HPDE6-E6E7 (cell line): Measurements from ENCODE around the gene RCAN3.
A peak's percentile ranks its signal among the peaks of the same experiment; 100 is the strongest.
"Not testable (repeated sequence)": the region's sequence is repeated elsewhere in the genome, so short reads cannot be mapped to it uniquely, and the experiment has no call there.

Source experiments
- DNase-seq: peaks from one replicate; pipeline ENCODE4 v3.0.0; 2011; ENCODE audit warnings: missing footprints; ENCODE audit errors: extremely low spot score

RCAN3 gene

DNA sequence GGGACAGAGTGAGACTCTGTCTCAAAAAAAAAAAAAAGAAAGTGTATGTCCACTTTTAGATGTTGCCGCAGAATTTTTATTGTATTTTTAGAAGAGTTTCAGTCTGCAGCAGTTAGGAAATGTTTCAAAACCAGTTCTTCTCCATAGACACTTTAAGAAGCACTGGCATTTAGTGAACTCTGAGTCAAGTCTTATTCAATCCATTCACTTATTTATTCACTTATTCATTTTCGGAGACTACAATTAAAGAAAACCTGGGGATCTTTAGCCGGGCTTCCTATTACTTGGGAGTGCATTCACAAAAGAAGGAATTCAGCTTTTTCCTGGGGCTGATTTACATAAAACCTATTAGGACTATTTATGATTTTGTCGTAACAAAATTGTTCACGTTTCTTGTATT is 12.3 kb downstream of the RCAN3 start:
- no peak for DNase-seq

DNA sequence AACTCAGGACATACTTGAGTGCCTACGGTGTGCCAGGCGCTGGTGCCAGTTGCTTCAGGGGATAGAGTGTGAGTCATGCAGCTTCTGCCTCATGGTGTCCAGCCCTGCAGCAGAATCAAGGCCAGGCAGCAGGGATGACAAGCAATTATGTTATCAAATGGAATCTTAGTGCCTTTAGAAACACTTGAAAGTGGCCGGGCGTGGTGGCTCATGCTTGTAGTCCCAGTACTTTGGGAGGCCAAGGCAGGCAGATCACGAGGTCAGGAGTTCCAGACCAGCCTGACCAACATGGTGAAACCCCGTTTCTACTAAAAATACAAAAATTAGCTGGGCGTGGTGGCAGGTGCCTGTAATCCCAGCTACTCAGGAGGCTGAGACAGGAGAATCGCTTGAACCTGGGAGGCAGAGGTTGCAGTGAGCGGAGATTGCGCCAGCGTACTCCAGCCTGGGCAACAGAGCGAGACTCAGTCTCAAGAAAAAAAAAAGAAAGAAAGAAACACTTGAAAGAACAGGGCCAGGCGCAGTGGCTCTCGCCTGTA is 13.1 kb downstream of the RCAN3 start:
- DNase-seq: peak; percentile 80

DNA sequence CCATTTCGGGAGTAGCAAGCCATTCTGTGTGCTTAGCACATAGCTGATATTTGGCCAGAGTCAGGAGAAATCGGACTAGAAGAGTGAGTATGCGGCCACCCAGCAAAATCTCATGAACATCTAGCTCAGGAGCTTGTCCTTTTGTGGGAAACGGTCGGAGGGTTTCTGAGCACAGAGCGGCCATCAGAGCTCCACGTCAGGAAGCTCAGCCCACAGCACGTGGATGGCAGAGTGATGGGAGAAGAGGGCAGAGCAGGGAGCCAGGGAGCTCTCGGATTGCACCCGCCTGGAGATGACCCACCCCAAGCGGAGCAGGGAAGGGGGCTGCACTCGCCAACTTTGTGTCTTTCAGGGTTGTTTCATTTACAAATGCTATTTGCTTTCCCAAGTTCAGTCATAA is 13.9 kb downstream of the RCAN3 start:
- DNase-seq: no peak

DNA sequence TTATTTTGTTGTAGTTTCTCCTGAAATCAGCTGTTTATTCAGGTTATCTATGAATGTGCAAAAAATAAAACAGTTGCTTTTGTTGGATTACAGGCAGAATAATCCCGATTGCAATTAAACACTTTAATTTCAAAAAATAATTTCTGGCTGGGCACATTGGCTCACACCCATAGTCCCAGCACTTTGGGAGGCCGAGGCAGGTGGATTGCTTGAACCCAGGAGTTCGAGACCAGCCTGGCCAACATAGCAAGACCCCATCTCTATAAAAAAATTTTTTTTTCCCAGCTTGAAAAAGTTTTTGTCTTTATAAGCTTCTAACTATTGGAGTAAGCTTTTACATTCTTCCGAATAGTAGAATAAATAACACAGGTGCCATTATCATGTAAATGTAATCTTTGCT is 15.3 kb downstream of the RCAN3 start:
- DNase-seq: no peak

DNA sequence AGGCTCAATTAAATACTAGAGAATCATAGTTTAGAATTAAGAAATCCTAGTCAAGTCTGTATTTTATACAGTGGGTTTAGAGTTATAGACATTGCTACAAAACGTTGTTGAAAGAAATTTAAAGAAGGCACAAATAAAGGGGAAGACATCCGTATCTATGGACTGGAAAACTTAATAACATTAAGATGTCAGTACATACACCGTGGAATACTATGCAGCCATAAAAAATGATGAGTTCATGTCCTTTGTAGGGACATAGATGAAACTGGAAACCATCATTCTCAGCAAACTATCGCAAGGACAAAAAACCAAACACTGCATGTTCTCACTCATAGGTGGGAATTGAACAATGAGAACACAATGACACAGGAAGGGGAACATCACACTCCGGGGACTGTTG is 17.6 kb downstream of the RCAN3 start:
- not testable (repeated sequence) for DNase-seq

DNA sequence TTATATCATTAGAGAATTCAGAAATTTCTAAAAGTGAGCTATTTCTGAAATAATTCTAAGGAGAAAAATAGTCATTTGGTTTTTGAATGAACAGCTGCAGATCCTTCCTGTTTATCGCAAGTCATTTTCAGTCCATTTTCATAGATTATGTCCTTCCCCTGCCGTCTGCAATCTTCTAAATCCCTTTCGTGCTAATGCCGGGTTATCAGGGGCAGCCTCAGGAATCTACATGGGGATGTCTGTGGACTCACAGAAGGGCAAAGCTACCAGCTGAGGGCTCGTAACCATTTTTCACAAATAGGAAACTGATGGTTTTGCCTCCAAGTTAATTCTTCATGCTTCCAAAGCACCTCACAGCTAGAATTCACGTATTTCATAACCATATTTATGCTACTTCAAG is 23.0 kb downstream of the RCAN3 start:
- no peak for DNase-seq

DNA sequence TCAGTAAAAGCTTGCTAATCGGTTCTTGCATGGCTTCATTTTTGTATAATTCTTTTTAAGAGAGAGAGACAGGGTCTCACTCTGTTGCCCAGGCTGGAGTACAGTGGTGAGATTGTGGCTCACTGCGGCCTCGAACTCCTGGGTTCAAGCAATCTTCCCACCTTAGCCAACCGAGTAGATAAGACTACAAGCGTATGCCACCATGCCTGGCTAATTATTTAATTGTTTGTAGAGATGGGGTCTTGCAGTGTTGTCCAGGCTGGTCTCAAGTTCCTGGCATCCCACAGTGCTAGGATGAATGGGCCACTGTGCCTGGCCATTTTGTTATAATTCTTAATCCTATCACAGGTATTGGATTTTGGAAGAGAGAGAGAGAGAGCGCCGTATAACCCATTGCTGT is 23.4 kb downstream of the RCAN3 start:
- DNase-seq: no peak

DNA sequence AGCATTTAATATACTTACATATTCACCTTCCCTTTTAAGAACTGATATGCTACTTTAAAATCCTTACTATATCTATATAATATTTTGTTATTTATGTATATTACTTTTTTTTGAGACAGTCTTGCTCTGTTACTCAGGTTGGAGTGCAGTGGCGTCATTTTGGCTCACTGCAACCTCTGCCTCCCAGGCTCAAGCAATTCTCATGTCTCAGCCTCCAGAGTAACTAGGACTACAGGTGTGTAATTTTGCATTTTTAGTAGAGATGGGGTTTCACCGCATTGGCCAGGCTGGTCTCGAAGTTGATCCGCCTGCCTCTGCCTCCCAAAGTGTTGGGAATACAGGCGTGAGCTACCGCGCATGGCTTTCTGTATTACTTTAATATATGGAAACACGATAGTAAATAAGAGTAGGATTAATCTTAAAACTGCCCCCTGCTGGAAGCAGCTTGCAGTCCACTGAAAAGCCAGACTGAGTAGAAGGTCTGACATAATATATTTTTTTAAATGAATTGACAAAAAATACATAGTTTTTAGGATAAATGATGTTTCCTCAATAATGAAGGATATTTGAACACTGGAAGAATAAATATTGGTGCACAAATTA is 24.4 kb downstream of the RCAN3 start:
- DNase-seq: no peak

DNA sequence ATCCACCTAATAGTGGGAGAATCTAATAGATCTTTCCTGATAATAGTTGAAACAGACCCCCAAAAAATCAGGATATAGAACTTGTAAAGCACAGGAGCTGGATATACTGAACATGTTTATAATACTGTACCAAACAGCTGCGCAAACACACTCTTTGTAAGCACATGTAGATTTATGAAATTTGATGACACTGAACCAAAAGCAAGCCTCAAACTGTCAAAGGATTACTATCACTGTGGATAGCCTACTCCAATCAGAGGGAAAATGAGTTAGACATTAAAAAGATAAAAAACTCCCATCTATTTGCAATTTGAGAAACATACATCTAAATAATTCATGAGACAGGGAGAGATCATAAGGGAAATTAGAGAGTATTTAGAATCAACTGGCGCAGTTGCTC is 26.1 kb downstream of the RCAN3 start:
- no peak for DNase-seq

DNA sequence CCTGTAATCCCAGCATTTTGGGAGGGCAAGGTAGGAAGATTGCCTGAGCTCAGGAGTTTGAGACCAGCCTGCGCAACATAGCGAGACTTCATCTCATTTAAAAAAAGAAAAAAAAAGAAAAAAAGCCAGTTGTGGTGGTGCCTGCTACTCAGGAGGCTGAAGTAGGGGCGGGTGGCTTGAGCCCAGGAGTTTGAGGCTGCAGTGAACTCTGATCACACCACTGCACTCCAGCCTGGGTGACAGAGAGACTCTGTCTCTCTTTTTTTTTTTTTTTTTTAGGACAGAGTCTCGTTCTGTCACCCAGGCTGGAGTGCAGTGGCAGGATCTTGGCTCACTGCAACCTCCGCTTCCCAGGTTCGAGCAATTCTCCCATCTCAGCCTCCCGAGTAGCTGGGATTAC is 26.7 kb downstream of the RCAN3 start:
- DNase-seq: not testable (repeated sequence)

DNA sequence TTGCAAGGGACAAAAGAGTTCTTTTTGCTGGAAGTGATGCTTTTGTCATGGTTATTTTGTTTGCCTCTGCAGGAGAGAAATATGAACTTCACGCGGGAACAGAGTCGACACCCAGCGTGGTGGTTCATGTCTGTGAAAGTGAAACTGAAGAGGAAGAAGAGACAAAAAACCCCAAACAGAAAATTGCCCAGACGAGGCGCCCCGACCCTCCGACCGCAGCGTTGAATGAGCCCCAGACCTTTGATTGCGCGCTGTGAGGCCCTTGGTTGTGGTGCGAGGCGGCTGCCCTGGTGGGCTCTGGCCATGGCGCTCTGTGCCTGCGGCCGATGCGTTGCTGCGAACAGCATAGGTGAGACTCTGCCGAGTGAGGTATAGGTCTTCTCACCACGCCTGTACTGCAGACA is 32.4 kb downstream of the RCAN3 start:
- no peak for DNase-seq

DNA sequence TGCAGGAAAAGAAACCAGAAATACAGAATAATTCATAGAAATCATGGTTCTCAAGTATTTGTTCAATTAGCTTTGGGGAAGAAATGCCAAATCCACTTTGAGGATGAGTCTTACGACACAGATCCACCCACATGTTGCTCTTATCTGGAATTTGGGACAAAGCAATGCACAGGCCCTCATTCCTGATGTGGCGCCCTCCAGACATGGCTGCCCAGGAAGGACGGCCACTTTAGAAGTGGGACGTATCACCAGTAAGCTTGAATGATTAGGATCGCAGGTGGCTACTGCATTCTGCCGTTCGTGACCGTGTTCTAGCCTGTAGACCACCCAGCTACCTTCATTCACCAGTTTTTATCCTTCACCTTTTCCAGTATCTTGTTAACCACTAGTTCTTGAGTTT is 33.1 kb downstream of the RCAN3 start:
- no peak for DNase-seq

DNA sequence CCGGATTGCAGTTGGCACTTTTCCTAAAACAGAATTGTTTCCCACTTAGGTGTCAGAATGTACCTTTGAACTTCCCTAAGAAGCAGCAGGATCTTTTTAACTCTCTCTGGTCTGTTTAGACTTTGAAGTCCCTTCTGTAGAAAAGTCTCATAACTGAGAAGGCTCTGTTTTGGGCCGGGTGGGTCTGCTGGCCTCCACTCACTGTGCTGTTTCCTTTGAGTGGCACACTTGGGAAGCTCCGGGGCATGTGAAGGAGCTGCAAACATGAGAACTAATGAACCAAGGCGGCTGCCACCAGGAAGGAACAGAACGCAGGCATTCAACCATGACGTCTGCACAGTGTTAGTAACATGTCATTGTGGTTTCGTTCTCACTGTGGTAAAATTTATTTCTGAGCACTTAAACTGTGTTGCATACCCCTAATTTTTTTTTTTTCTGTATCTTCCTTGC is 33.8 kb downstream of the RCAN3 start:
- no peak for DNase-seq

DNA sequence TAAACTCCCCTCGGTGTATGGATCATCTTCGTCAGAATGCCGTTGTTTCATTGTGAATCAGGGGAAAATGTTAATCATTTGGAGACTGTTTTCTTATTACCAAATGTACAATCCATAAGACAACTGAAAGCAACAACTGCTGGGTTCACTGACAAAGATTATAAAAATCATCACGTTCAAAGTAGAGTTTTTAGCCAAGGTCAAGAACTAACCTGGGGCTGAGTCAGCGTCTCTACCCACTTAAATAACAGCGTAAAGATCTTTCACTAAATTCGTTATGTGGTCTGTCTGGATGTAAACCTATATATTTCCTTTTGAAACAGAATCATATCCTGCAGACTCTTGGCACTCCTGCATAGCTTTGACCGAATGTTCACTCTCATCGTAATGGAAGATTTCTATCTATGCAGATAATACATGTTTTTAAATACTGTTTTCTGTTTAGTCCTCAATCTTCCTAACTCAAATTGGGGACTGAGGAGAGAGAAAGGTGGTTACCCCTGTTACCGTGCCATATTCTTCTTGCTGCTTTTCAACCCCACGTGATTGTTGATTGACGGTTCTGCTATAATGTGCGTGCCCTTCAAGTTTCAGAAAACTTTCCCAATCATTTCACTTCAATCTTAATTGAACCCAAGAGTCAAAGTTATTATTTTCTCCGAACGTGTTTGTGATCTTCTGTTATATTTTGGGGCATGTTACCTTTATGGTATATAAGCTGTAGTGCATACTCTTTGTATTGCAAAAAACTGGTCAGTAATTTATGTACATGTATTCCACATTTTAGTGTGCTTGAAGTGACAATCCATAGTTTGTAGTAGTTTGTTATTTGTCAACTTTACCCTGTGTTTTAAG is 37.6 kb downstream of the RCAN3 start:
- no peak for DNase-seq

DNA sequence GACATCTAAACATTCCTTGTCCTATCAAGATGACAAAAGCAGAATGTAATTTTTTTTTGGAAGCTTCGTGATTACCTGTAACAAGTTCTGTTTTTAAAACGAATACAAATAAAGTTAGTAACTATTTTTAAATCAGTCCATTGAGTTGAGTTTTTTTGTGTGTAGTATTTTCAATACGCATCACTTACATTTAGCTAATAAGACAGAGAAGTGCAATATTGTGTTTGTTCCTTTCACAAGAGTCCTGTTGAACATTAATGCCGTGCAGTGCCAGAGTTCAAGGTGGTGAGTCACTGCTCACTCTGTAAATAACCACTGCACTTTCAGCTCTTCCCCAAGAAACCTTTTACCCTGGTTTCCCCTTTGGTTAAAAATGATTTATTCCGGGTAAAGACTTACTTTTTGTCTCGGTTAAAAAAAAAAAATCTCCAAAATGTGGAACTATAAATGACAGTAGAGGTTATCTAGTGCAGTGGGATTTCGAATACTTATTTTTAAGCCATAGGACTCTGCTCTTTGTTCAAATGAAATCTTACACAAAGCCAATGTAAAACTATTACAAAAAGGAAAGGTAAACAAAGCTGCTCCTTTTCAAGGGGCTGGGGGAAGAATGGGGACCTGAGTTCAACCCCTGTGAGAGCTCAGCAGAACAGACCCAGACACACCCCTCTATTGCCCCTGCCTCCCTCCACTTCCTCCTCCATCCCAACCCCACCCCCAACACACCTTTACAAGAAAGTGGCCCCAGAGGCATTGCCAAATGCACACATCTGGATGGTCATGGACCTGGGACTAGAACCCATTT is 38.5 kb downstream of the RCAN3 start:
- peak; percentile 21 for DNase-seq

DNA sequence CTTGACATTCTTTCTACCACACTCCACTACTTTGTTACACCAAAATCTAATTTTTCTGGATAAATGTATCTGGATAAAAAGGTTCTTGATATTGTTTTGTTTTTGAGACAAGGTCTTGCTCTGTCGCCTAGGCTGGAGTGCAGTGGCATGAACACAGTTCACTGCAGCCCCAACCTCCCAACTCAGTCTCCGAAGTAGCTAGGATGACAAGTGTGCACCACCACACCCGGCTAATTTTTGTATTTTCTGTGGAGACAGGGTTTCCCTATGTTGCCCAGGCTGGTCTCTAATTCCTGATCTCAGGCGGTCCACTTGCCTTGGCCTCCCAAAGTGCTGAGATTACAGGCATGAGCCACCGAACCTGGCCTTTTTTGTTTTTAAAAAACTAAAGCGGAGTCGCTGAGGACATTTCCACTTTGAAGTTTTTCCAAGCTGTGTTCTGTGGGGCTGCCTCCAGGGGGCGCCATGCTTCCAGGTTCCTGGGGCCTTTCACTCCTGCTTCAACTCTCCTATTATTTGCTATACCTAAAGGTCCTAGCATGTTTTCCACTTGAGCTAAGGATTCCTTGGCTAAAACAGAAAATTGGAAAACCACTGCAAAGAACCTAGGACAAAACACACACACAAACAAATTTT is 39.2 kb downstream of the RCAN3 start:
- DNase-seq: no peak

DNA sequence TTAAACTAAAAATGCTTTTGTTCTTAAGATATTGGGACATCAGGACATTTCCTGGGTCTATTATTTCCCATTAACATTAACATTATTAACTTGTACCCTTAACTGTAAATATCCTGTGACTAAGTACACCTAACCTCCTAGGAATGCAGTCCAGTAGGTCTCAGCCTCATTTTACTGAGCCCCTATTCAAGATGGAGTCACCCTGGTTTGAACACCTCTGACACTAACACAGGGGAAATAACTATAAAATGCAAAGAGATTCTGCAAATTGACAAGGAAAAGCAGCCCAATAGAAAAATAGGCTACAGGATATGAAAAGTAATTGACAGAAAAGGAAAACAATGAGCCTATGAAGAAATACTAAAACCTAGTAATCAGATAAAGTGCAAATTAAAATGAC is 41.6 kb downstream of the RCAN3 start:
- DNase-seq: no peak

DNA sequence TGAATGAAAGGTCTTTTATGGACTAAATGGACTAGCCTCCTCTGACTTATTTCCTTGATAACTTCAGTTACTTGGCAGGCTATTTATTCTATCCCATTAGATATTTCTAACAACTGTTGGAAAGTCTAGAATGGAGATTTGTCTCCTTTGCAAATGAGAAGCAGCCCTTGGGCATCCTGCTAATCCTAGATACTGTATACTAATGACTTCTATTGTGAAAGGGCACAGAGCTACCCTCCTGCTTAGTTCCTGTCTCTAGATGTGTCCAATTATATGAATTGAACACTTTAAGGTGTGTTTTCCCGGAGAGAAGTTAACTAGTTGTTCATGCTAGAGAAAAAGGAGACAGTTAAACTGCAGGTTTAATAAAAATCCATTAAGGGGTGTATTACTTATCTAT is 43.0 kb downstream of the RCAN3 start:
- no peak for DNase-seq

DNA sequence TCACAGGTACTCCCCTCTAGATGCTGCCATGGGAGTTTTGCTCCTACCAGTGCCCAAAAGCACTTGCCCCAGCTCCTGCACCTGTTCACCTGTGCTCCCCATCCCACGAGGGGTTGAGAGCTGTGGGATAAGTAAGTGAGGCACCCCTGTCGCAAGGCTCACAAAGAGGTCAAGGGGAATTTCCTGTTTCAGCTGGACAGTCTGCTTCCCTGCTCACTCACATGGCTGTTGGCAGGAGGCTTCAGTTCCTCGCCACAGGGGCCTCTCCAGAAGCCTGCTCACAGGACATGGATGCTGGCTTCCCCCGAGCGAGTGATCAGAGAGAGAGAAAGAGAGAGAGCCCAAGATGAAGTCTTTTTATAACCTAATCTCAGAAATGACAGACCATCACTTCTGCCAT is 44.6 kb downstream of the RCAN3 start:
- no peak for DNase-seq

DNA sequence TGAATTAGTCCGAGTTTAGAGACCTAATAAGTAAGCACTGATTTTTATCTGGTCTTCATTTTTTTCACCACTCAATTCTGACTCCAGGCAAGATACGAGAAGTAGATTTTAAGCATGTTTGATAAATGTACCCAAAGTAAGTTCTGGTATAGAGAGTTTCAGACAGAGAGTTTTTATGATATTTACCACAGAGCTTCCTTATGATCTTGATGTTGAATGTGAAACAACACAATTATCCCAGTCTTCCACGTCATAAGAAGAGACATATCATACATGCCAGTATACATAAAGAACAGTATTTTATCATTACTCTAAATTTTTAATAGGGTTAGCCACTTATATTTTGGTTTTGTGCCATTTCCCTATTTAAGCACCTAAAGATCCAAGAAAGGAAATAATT is 45.4 kb downstream of the RCAN3 start:
- DNase-seq: no peak

DNA sequence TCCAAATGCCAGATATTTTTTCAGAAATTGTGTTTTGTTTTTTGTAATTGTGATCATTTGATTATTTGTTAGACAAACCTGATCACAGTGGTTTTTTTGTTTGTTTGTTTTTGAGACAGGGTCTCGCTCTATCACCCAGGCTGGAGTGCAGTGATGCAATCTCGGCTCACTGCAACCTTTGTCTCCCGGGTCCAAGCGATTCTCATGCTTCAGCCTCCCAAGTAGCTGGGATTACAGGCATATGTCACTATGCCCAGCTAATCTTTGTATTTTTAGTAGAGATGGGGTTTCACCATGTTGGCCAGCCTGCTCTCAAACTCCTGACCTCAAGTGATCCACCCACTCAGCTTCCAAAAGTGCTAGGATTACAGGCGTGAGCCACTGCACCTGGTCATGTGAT is 46.6 kb downstream of the RCAN3 start:
- DNase-seq: not testable (repeated sequence)
